GM19240 (cell line): ENCODE data around the gene ID2.

ENCODE experiments used
- DNase-seq: peaks from one replicate; pipeline ENCODE4 v3.0.0; 2011; ENCODE audit warnings: low spot score; ENCODE audit not compliant: insufficient read length

Gene ID2

DNA sequence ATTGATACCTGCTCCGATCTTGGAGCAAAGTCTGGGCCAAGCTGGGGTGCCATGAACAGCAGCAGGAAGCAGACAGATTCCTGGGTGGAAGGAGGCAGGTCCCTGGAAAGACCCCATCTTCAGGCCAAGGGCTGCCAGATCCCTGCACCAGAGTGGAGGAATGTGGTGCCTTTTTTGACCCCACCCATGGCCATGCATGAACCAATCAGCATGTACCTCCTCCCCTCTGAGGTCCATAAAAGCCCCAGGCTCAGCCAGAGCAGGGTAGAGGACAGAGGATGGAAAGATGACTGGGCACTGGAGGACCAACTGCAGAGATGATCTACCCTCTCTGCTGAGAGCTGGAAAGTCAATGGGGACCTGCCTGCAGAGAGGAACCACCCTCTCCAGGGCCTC is 34.4 kb upstream of the ID2 start:
- no peak for DNase-seq

DNA sequence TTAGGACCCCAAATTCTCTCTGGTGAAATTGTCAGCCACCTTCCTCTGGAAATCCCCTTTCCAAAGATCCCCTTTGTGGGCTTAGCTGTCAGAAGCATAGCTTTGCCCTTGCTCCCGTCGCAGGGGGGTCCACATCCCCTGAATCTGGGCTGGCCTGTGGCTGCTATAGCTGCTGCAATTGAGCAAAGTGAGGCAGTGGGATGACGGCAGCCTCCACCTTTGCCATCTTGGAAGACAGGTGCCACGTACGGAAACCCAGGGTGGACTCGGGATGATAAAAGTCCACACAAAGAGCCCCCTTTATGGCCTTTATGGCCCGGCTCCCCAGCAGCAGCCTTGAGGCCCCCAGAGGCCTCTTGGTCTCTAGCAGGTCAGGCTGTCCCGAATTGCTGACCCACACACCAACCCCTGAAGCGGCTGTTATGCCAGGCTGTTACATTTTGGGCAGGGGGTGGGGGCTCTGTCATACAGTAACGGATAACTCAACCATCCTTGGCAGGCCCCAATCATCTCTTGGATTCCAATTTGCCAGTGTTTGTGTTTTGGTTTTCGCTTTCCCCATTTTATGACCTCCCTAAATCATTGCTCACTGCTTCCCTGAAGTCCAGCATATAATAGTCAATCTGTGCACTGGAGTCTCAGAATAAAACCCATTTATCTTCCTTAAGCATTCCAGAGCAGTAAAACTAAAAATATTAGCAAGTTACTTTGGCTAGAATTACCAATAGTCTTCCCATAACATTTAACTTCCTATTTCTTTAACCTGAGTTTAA is 33.2 kb upstream of the ID2 start:
- DNase-seq: no peak

DNA sequence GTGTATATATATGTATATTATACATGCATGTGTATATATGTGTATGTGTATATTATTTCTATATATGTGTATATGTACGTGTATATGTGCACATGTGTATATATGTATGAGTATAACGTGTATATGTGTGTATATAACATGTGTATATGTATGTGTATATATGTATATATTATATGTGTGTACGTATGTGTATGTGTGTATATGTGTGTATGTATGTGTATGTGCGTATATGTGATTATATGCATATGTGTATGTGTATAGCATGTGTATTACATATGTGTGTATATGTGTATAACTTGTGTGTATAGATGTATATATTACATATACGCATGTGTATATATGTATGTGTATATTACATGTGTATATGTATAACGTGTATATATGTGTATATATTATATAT is 32.1 kb upstream of the ID2 start:
- no peak for DNase-seq

DNA sequence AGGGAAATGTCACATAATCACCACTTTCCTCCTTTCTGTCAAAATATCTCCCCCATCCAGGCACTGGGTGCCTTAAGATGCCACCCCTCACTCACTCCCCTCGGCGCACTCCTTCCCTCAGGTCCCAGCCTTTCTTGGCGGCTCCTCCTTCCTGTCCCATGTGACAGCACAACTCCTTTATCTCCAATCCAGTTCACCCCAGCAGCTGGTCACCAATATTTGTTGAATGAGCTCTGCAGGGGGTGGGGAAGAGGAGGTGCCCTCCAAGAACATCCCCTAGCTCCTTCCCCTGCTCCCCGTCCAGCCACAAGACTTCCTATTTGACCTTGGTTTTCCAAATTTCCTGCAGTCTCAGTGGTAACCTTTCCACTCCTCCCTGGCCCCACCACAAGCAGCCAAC is 31.6 kb upstream of the ID2 start:
- DNase-seq: no peak

DNA sequence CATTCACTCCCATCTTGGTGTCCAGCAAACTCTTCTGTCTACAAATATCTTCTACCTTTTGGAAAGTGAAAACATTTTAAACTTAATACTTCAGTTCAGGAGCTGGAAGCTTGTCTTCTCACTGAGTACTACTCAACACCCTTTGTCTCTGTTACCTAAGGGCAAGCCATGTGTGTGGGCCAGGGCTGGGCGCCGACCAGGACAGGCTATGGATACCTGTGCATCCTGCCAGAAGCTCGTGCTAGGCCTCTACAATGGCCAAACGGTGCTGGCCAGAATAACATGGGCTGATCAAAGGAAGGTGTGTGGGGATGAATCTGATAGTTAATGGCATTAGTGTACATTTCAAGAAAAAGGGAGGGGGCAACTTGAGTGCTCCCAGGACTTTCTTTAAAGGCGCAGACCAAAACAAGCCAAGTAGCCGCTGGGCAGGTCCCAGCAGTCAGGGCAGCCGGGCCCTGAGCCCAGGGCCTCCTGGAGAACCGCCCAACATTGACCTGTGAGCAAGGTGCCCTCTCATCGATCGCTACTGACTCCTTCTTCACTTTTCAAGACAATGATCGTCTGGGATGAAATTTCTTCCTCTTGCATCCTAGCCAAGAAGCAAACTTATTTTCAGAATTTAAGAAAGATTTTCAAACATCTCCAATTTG is 29.0 kb upstream of the ID2 start:
- no peak for DNase-seq

DNA sequence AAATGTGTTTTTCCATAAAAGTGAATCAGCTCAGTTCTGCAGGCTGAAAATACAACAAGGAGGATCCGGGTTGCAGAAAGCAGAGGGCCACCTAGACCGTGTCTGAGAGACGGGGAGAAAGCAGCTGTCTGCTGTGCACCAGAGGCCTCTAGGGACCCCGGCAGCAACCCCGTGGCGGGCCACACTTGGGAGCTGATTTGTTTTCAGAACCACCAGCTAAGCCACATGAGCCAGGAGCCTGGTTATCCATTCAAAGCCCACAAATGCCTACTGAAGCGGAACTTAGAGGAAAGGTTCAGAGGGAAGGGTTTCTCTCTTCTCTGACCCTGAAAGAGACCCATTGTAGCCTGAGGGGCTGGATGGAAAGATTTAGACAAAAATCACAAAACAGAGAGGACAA is 28.4 kb upstream of the ID2 start:
- no peak for DNase-seq

DNA sequence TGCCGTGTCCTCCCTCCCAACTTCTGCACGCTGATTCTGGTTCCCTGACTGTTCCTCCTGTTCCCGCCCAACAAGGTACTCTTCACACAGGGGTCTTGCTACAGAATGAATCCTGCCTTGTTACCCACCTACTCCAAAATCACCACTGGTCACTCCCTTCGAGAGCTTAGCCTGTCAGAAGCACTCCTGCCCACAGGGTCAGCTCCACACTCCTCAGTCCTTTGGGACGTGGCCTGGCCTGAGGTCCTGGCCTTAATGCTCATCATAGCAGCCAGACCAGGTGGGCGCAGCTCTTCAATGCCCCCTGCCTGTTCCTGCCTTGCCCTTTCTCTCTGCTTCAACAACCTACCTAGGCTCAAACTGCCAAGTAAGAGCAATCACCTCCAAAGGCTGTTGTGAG is 27.8 kb upstream of the ID2 start:
- no peak for DNase-seq

DNA sequence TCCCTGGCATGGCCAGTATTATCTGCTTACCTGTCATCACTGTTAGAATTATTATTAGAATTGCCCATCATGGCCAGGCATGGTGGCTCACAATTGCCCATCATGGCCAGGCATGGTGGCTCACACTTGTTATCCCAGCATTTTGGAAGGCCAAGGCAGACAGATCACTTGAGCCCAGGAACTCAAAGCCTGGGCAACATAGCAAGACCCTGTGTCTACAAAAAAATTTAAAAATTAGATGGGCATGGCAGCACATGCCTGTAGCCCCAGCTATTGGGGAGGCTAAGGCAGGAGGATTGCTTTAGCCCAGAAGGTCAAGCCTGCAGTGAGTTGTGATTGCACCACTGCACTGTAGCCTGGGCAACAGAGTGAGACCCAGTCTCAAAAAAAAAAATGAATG is 27.4 kb upstream of the ID2 start:
- no peak for DNase-seq

DNA sequence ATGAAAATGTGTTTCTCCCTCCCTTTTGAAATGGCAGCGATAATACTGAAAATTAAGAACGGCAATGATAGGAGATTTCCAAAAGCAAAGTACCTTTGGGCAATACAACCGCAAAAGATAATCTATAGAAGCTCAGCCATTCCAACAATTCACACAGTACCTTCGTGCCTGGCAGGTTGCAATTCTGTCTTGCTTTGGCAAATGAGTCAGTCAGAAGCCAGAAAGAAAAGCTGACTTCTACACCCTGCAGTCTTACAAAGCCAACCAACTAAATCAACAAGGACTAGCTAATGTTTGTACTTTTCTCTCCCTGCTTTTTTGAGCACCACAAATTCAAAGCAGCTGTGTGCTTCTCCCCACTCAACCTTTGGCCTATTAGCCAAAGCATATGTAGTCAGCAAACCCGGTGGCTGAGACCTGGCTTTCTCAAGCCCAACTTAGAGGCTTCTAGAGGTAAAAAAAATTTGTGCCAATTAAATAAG is 25.7 kb upstream of the ID2 start:
- no peak for DNase-seq

DNA sequence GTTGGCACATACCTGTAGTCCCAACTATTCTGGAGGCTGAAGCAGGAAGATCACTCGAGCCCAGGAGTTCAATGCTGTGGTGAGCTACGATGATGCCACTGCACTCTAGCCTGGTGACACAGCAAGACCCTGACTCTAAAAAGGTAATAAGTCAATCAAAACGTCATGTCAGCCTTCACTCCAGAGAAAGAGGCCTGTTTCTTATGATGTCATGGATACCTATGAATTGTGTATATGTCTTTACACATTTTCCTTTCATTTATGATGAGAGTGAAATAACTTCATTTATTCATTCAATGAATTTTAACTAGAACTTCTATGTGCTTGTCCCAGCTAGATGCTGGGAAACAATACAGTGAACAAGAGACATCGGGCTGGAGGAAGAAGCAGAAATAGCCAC is 25.0 kb upstream of the ID2 start:
- DNase-seq: no peak

DNA sequence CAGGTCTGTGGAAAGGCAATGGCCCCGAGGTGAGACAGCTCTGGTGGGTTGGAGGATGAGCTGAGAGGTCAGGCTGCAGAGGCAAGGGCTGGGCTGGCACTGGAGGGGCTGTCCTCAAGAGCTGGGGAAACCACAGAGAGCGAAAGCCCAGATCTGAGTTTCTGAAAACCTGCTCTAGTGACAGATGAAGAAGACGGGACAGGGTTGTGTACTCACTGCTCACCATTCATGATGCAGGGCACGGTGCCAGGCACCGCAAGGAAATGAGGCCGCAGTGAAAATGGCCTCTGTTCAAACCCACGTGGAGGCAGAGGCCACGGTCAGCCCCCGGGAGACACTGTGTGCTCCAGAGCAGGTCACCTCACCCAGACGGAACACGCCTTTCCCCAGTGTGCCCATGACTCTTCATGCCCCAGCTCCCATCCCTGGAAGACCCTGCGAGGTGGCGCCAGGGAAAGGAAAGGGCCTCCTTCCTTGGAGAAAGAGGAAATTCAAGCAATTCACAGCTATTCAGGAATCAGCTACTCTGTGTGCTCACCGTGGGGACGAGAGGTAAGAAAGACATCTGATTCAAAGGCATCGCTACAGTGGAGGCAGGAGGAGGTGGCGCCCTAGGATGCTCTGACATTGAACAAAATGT is 24.3 kb upstream of the ID2 start:
- no peak for DNase-seq

DNA sequence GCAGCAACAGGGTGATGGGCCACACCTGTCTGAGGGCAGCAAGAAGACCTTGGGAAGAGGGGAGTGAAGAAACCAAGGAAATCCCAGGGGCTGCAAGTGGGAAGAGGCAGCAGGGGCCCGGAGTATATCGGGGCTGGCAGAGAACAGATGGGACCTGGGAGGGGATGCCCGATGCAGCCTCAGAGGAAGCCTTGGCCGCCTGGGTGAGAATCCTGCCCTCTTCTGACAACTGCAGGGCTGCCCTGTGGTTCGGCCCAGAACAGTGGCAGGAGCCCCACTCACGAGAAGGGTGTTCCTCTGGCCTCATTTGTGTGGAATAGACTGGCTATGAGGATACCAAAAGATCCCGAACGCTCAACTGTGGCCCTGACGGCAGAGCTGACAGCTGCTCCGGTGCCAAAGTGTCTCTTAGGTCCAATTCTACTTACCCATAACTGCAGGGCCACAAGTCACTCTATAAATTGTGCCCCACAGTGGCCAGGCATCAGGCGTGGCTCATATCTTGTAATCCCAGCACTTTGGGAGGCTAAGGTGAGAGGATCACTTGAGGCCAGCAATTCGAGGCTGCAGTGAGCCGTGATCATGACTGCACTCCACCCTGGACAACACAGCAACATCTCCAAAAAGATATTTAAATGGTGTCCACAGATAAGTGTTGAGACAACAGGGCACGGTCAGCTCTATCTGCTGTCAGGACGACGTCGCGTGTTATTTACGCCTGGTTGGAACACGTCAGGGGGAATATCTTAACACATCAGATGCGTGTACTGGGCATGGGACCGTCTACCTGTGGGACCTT is 23.6 kb upstream of the ID2 start:
- no peak for DNase-seq

DNA sequence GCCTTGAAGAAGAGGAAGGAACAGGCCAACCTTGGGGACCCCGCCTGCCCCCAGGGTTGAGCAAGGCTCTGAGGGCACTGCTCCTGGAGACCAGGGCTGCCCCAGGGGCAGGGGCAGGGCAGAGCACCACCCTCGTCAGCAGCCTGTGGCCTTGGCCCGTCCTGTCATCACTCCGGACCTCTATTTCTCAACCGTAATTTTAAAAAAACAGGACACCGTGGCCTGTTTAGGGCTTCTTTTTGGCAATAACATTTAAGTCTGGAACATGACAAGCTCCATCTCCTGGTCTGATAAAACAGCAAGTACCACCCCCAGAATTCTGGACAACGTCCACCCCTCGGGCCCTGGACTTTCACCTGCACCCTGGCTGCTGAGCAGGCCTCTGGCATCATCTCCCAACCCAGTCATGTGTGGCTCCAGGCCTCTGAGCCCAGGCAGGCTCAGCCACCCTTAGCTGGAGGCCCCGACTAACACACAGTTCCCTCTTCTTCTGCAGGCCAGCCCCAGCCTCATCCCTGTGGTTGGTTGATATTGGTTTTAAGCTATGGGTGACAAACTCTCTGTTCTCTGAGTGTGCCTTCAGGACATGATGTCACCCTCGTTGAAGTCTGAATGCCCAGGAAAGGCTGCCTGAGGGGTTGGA is 22.6 kb upstream of the ID2 start:
- DNase-seq: no peak

DNA sequence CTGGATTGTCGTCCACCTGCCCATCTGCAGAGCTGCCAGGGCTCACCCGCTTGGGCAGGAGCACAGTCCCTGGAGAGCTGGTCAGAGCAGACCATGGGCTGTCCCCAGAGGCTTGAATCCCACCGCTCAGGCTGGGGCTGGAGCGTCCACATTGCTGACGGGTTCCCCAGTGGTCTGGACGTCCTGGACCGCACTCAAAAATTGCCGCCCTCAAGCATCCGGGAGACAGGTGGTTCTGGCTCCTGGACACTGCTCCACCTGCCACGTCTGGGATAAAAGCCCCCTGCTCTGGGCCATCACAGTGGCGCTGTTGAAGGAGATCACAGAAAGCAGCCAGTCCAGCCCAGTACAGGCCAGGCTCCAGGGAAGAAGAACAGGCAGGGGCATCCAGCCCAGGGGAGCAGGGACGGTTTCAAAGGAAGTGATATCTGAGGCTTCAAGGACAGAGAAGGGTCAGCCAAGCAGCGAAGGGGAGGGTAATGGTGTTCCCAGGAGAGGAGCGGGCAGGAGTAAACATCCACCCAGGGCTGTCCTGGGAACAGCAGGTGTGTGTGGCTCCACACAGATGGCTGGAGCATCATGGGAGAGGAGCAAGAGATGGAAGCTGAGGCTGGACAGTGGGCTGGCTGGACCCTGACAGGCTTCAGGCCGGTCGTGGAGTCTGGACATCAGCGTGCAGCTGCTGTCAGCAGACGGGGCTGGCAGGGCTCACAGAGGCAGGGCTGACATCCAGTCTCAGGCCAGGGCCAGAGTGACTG is 21.9 kb upstream of the ID2 start:
- DNase-seq: no peak

DNA sequence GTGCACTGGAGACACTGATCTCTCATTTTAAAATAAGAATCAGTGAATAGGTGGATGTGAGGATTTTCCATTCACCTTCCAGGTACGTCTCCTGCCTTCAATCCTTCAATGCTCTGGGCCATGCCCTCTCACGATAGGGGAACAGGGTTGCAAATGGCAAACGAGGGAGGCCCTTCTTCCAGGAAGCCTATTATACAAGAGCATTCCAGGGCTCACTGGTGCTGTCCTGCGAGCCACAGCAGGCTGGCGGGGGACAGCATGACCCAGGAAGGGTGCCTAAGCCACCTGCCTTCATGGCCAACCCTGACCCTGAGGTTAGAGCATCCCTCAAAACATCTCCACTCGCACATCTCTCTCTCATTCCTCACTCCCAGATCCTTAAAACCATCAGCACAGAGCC is 20.6 kb upstream of the ID2 start:
- no peak for DNase-seq

DNA sequence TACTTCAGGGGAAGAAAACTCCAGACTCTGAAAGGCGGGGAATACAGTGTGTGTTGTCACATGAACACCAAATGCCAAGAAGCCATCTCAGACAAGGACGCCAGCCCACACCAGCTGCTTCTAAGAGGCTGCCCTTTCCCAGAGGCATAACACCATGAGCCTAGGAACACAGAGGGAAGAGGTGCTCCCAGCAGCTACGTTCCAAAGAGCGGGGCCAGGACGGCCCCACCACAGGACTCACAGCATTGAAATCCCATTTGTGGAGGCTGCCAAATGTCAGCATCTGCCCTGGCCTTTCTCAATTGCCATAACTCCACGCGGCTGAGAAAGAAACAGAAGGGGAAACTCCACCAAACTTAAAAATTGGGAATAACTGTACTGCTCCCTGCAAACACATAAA is 20.1 kb upstream of the ID2 start:
- DNase-seq: no peak

DNA sequence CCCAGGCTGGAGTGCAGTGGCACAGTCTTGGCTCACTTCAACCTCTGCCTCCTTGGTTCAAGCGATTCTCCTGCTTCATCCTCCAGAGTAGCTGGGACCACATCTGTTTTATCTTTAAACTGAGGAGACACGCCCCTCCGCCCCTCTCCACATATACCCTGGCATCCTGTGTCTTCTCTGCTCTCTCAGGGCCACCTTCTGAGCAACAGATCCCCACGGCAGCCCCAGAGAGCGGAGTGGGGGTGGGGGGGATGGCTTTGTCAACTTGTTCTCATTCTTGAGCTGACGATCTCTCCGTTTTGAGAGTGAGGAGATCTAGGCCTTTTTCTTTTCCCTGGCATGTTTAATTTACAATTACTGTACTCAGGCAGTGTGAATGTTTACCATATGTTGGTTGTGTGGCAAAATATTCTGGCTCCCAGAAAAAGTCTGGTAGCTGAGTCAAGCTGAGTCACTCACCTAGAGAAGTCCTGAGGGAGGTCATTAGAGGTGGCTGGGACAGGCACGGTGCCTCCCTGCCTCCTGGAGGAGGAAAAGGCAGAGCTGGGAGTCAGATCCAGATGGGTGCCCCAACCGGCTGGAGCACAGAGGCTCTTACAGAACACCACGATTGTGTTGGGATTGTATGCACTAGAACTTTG is 19.5 kb upstream of the ID2 start:
- DNase-seq: no peak

DNA sequence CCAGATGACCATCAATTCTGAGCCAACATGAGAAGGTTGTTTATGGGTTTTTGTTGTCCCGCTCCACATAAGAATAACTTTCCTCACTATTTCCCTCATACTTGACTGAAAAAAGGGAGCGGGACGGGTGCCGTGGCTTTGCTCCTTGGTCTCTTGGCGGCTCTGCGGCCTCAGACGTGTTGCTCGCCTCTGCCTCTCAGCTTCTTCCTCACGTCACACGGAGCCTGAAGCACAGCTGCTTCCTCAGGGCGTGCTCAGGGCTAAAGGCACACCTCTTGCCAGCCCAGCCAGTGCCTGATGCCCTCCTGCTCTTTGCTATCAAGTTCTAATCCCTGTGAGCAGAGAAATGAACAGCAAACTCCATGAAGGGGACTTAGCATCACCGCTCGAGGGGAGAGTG is 17.9 kb upstream of the ID2 start:
- no peak for DNase-seq

DNA sequence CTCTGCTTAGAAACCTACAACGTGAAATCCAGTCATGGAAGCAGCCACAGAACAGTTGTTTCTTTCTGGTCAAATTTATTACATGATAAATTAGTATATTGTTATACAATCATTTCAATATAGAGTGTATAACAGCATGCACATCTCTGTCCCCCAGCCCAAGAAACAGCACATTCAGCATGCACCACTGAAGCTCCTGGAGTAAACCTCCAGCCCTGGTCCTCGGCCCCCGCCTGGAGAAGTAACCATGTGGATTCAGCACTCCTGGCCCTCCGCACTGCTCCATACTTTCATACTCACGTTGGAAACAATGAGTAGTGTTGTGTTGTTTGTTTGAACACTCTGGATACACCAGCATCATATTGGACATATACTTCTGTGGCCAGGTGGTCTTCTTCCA is 15.3 kb upstream of the ID2 start:
- no peak for DNase-seq

DNA sequence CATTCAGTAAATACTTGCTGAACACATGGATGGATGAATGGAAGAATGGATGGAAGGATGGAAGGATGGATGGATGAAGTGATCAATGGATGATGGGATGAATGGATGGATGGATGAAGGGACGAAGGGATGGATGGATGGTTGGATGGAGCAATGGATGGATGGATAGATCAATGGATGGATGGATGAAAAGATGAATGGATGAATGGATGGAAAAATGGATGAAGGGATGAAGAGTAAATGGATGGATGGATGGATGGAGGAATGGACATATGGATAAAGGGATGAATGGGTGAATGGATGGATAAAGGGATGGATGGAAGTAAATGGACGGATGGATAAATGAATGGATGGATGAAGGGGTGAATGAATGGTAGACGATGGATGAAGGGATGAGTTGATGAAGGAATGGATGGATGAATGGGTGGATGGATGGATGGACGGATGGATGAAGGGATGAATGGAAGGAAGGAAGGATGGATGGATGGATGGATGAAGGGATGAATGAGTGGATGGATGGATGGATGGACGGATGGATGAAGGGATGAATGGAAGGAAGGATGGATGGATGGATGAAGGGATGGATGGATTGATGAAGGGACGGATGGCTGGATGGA is 13.9 kb upstream of the ID2 start:
- DNase-seq: no peak
